Endometrial microvascular endothelial cells (primary cell): Measurements from ENCODE around the gene TENT5A. TPM values are rescaled to one million over a fixed set of nuclear protein-coding genes. Genes with fewer than 3 reads are reported as not detected.

Experiments used
- in situ Hi-C: cut with HindIII; loops from 2 replicates; pipeline ENCODE4 v1.10.0; 2017; ENCODE audit warnings: low sequenced_read_pairs, low pct_unique_long_range_greater_than_20kb; ENCODE audit errors: inconsistent ontology term
- total RNA-seq: library from RNA; depleted of rRNA; stranded (reverse); fragments of >200 nt; gene quantifications from one replicate; pipeline ENCODE4 v1.2.3, GENCODE V29; 2015; ENCODE audit errors: inconsistent ontology term

The TENT5A gene
- total RNA-seq, 1 donor from 2014 or later, result 4.4 TPM

DNA sequence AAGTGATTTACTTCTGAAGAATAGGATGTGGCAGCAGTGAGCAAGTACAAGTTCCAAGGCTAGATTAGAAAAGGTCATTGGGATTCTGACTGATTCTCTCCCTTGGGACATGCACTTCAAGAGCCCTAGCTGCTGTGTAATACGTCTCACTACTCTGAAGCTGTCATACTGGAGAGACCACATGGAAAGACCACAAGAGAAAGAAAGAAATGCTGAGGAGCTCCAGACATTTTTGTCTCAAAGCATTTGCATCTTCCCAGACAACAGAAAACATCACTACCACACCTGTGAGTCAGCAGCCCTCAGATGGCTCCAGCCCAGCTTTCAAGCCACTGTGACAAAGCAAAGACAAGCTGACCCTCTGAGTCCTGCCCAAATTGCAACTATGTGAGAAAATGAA is 20.7 kb downstream of the TENT5A start:
- in situ Hi-C loops, result no loop called here

GRCh38 chr6:81727876-81728517 is 24.5 kb downstream of the TENT5A start:
- in situ Hi-C loops, result no loop called here

DNA sequence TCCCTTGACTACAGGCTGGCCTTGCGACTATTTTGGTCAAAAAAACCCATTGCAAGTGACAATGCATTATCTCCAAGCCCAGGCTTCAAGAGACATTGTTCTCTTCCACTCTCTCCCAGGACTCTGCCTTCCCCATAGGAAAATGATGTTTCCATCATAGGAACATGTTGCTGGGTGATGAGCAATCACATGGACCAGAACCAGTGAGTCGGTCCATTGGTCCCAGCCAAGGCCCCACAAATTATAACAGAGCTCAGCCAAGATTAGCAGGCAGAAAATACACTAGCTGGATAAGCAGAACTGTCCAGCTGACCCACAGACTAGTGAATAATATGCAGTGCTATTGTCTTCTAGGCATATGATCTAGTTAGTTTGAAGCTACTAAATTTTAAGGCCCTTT is 27.4 kb downstream of the TENT5A start:
- in situ Hi-C loops, result no loop called here

DNA sequence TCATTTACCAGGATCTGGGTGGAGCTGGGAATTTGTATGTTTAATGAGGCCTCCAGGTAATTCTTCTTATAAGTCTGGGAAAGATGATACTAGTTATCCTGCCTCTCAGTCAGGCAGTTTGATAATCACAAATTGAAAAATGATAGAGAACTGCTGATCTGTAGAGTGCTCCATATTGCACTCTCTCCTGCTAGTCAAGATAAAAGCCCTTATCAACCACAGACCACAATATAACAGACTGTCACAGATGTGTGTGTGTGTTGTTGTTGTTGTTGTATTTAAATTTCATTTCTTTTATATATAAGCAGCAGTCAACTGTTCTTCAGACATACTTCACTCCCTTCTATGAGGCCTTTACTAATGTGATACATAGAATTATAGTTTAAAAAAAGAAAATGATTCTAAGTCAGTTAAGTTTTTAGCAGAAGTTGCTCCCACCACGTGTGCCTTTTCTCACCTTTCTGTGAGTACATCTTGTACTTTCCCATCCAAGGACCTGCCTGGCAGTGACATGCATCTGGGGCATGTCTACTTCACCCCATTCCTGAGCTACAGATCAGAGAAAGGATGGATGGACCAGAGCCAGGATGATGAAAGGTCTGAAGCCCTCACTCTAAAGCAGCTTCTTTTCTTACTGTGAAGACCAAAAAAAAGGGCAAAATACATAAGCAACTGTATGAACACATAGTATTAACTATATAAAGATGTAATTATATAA is 29.8 kb downstream of the TENT5A start:
- in situ Hi-C loops, result no loop called here

GRCh38 chr6:81720427-81720826 is 32.1 kb downstream of the TENT5A start:
- in situ Hi-C loops, result no loop called here

DNA sequence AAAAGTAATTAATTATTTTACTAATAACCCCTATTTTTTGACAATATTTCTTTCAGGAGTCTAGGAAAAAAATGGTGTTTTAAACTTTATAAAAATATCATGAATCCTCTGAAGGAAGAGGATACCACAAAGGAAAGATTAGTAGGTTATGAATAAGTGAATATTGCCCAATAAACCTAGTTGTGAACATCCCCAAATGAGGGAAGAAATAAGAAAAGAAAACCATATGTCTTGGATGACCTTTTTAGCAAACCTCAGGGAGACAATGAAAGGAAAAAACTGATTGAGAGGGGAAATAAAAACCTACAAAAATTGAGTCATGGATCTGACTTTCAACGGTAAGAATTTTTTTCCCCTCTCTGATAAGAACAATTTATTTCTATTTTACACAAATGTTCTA is 34.4 kb downstream of the TENT5A start:
- in situ Hi-C loops, result no loop called here

DNA sequence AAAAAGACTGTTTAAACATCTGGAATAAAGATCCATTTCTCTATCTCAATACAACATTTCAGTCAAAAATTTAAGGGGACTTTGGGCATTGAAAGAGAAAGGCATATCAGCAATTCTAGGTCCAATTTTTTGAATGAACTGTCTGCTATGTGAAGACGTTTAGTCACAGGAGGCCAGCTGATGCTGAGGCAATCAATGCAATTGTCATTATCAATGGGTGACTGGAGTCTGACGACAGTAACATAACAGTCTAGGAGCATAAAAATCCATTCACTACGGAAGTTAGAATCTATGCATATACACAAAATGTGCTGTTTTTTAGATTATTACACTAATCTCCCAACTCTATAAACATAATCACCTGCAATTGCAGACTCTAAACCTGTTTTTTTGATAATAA is 37.8 kb downstream of the TENT5A start:
- in situ Hi-C loops, result no loop called here

- in situ Hi-C loops, result no loop called here
These were observed 39.3 kb downstream of the TENT5A start for GRCh38 chr6:81713205-81713604.

DNA sequence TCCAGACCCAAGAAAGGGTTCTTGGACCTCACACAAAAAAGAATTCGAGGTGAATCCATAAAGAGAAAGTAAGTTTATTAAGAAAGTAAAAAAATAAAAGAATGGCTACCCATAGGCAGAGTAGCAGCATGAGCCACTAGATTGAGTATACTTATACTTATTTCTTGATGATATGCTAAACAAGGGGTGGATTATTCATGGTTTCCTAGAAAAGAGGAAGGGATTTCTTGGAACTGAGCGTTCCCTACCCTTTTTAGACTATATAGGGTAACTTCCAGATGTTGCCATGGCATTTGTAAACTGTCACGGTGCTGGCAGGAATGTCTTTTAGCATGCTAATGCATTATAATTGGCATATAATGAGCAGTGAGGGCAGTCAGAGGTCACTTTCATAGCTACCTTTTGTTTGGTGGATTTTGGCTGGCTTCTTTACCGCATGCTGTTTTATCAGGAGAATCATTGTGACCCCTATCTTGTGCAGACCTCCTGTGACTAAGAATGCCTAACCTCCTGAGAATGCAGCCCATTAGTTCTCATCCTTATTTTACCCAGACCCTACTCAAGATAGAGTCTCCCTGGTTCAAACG is 44.3 kb downstream of the TENT5A start:
- in situ Hi-C loops, result no loop called here

DNA sequence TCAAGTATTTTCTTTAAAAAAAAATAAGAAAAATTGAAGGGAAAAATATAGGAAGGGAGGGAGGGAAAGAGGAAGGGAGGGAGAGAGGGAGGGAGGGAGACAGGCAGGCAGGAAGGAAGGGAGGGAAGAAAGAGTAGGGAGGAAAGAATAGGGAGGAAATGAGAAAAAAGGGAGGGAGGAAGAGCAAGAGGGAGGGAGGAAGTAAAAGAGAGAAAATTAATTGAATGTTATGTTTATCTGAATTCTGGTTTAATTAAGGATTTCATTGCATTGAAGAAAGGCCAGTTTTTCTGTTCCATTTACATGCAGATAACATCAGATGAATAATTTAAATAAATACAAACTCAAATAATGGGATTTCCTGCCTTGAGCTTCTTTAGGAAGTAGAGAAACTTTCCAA is 47.8 kb downstream of the TENT5A start:
- in situ Hi-C loops, result no loop called here

- in situ Hi-C loops, result no loop called here
These were observed 52.1 kb downstream of the TENT5A start for GRCh38 chr6:81700414-81700813.

GRCh38 chr6:81697559-81697958 is 54.9 kb downstream of the TENT5A start:
- in situ Hi-C loops, result no loop called here

DNA sequence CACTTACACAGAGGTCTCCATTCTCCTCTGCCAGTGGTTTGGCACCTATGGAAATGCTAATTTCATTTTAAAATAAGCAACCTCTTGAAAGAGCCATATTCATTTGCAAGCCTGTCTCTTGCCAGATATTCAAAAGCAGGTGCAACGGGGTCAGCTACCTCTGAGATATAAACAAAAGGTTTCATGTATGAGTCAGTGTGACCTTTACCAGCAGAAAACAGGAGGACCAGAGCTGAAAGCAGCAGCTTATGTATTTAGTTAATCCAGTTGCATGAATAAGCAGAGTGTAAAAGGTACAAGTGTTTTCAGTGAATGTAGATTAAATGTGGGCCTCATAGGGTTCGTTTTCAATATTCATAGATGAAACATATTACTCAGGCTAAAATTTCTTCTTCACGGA is 56.0 kb downstream of the TENT5A start:
- in situ Hi-C loops, result no loop called here
